Hypothalamus (tissue), 51 donors: ENCODE measurements around the gene RAB24.
"Not testable (repeated sequence)": the region's sequence is repeated elsewhere in the genome, so short reads cannot be mapped to it uniquely, and the experiment has no call there.

Experiments
- DNase-seq, 51 donors: peaks; one replicate each; lab custom pipeline; 2025; lab: John Stamatoyannopoulos, UW

Gene RAB24

DNA sequence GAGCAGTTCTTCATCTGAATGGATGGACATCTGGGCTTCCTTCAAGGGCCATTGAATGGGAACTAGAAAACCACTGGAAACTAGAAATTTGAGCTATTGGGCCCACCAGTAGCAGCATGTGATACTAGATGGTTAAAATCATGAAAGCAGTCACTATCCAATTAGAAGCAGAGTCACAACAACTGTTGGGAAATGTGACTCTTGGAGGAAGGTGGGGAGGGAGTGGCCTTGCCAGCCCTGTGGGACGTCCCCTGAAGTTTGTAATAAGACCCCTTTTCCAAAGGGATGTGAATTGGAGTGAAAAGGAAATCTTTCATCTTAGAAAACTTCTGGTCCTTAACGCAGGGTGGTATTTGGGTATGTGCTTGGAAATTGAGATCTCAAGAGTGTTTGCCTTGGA lies 5.6 kb downstream of the RAB24 start:
- no peak for DNase-seq

DNA sequence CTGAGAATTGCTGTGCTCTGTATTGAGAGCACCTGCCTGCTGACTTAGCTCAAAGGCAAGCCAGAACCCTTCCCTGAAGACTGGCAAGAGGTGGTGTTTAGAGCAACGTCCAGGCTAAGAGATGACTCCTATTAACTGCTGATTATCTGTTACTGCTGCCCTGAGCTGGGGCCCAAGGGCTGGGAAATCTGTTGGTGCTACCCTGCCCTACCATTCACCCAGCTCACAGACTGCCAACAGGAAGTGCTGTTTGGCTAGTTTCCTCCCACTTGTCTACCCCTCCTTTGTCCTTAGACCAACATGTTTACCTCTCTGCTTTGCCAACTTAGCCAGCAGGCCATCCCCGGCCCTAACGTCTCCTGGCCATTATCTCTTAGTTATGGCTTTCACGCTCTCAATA lies 6.9 kb downstream of the RAB24 start:
- DNase-seq, result no peak

DNA sequence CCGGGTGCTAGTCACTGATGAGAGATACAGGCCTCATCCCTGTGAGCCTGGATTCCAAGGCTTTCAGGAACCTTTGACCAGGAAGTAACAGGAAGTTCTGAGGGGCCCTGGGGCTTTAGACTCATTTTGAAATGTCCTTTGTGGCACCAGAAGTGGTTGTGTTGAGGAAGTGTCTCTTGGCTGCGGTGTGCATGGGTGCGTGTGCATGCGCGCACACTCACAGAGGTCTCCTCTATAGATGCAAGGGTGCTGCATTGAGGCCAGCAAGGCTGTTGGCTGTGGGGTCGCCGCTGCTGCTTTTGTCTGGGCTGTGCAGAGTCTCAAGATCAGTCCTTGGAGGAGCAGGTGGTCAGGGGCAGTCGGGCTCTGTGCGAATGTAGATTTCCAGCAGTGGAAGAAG lies 7.6 kb downstream of the RAB24 start:
- no peak for DNase-seq

DNA sequence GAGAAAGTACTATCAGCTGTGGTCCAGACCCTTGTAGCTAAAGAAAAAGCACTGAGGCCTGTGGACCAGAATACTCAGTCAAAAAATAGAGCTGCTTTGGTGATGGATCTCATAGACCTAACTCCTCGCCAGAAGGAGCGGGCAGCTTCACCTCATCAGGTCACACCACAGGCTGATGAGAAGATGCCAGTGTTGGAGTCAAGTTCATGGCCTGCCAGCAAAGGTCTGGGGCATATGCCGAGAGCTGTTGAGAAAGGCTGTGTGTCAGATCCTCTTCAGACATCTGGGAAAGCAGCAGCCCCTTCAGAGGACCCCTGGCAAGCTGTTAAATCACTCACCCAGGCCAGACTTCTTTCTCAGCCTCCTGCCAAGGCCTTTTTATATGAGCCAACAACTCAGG lies 8.9 kb downstream of the RAB24 start:
- no peak for DNase-seq

DNA sequence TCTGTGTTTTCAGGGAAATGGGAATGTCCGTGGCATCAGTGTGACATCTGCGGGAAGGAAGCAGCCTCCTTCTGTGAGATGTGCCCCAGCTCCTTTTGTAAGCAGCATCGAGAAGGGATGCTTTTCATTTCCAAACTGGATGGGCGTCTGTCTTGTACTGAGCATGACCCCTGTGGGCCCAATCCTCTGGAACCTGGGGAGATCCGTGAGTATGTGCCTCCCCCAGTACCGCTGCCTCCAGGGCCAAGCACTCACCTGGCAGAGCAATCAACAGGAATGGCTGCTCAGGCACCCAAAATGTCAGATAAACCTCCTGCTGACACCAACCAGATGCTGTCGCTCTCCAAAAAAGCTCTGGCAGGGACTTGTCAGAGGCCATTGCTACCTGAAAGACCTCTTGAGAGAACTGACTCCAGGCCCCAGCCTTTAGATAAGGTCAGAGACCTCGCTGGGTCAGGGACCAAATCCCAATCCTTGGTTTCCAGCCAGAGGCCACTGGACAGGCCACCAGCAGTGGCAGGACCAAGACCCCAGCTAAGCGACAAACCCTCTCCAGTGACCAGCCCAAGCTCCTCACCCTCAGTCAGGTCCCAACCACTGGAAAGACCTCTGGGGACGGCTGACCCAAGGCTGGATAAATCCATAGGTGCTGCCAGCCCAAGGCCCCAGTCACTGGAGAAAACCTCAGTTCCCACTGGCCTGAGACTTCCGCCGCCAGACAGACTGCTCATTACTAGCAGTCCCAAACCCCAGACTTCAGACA lies 9.5 kb downstream of the RAB24 start:
- no peak for DNase-seq

DNA sequence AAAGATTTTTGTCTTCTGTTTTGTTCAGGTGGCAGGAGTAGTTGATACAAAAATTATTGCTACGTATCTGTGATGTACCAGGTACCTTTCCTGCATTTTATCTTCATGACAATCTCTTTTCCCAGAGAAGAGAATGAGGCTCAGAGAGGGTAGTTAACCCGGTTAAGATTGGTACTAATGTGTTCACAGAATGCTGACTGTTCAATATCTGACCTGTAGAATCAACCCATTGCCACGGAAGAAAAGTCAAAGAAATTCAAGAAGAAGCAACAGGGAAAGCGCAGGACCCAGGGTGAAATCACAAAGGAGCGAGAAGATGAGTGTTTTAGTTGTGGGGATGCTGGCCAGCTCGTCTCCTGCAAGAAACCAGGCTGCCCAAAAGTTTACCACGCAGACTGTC lies 11.8 kb downstream of the RAB24 start:
- no peak for DNase-seq

DNA sequence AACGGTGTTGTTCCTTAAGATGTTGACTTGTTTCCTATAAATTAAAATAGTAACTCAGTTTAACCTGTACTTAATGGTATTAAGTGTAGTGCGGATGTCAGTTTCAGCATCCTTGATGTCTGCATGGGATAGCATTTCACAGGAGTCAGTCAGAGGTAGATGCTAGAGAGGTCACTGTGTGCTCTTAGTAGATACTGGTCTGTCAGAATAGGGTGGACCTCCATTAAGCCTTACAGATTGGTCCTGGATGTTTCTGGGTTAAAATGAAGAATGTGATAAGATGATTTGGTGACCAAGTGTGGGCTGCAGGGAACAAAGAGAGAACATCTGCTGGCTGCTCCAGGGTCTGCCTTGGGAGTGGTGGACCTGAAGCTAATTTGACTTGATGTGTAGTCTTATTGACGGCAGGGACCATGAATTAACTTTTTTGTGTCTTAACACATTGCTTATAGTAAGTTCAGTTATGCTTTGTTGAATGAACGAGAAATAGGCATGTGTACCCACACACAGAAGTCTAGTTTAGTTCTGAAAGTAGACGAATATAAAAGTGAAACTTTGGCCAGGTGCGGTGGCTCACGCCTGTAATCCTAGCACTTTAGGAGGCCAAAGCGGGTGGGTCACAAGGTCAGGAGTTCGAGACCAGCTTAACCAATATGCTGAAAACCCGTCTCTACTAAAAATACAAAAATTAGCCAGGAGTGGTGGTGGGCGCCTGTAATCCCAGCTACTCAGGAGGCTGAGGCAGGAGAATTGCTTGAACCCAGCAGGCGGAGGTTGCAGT lies 12.5 kb downstream of the RAB24 start:
- DNase-seq, result no peak

DNA sequence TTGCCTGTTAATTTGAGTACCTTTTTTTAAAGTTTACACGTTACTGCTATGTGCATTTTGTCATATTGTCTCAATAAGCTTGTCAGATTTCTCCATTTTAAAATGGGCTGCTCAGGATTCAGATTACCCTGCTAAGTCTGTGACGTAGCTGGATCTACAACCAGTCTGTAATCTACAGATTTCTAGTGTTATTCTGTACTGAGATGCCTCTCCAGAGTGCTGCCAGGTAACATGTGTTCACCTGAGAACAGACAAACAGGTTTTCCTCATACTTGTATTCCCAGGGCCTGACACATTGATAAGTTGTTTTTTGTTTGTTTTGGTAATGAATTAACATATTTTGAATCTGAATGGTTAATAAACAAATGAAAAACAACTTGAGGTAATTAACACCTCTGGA lies 15.3 kb downstream of the RAB24 start:
- DNase-seq, result no peak

DNA sequence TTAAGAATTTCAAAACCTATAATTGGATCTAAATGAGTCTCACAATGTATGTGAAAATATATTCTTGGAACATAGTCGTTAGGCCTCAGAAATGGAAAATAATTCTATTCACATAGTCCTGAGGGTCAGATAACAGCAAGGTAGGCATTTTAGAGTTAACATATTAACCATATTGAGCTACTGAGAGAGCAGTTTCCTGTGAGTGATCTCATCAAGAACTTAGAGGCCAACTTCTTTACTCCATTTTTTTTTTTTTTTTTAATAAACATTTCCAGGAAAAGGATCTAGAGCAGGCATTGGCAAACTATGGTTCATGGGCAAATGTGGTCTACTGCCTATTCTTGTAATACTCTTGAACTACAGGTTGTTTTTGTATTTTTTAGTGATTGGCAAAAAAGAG lies 26.6 kb downstream of the RAB24 start:
- no peak for DNase-seq

DNA sequence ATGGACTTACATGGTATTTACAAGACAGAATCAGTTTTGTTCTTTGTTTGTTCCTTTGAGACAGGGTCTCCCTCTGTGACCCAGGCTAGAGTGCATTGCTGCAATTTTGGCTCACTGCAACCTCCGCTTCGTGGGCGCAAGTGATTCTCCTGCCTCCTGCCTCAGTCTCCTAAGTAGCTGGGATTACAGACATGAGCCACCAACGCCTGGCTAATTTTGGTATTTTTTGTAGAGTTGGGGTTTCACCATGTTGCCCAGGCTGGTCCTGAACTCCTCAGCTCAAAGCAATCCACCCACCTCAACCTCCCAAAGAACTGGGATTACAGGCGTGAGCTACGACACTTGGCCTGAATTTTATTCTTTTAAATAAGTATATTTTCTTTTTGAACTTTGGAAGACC lies 27.6 kb downstream of the RAB24 start:
- DNase-seq, result no peak

DNA sequence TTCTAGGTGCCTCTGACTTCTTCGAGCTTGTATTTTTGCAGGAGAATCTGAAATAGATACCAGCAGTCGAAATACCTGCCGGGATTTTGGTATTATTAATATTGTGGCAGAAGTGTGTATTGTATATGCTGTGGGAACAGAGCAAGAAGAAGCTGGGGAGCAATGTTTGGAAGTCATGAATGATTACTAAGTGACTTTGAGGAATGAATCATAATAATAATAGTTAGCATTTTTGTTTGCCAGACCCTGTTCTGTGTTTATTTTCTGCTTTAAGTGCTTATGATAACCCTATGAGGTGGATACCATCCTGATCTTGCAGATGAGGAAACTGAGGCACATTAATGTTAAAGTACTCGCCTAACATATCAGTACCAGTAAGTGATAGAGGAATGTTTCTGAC lies 32.4 kb downstream of the RAB24 start:
- no peak for DNase-seq

DNA sequence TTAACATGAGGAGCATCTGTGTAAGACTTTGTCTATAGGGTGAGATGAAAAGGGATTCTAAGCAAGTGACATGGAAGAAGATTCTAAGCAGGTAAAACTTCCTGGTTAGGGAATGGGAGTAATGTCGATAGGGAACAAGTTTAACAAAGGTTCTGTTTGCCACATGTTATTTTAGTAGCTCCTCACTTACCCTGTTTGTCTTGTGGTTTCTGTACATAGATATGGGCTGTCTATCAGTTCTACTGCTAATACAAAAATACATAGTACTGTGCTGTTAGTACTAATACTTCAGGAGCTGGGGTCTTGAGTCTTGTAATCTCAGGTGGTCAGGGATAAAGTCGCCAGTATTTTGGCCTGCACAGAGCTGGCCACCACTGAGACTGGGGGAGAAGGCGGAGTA lies 32.9 kb downstream of the RAB24 start:
- DNase-seq, result no peak

DNA sequence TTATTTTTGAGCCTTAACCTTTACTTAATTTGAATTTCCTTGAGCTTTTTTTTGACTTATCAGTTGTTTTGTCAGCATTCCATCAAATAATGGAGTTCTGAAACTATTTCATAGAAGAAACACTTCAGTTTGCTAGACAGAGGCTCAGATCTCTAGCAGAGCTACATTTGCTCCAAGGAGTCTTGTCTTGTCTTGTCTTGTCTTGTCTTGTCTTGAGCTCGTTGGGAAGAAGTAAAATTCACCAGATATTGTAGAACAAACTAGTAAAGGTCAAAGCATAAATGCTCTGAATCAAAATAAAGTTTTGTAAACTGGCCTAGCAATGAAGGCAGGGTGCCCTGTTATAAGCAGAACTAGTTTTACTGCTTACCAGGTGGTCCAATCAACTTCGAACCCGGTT lies 33.5 kb downstream of the RAB24 start:
- no peak for DNase-seq

DNA sequence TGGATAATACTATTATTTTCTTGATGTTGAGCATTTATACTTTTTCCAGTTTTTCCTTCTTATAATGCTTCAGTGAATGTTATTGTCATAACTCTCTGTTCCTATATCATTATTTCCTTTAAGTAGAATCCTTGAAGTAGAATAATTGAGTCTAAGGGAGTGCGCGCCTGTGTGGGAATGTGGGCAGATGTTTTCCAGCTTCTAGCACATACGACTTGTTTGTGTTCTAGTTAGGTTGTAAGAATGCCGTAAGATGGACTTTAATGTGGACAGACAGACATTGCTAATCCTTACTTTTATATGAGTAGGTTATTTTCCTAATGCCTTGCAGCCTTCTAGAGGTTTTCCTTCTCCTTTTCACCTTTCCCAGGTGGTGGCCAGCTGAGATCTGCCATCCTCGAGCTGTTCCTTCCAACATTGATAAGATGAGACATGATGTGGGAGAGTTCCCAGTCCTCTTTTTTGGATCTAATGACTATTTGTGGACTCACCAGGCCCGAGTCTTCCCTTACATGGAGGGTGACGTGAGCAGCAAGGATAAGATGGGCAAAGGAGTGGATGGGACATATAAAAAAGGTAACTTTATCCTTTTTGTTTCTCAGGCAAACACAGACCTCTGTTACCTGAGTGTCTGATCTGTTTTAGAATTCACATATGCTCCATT lies 34.2 kb downstream of the RAB24 start:
- DNase-seq, result no peak

DNA sequence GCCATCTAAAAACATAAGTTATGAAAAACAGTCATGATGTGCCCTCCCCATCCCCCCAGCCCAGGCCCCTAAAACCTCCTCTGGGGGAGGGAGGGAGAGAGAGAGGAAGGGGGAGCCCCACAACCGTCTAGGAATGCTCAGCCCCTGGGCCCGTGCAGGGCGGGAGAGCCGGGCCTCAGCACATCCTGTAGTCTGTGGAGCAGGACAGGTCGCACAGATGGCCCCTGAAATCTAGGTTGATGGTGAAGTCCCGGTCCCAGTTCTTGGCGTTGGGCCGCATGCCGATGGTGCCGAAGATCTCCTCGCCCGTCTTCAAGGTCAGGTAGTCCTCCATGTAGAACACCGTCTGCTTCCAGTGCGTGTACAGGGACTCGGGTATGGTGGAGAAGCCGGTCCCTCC lies 38.1 kb downstream of the RAB24 start:
- DNase-seq, result no peak

DNA sequence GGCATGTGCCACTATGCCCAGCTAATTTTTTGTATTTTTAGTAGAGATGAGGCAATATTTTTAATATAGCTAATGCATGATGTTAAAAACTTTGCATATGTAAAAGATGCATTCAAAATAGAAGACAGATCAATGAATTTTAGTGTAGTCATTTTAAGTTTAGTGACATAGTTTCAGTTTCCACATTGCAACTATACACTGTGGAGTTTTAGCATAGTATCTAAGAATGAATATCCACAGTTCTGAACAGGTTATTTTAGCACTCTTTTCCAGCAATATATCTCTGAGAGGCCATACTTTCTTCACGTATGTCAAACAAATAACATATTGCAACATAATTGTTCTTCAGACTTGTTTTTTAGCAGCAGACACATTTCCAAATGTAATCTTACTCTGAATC lies 39.3 kb downstream of the RAB24 start:
- DNase-seq, result no peak

DNA sequence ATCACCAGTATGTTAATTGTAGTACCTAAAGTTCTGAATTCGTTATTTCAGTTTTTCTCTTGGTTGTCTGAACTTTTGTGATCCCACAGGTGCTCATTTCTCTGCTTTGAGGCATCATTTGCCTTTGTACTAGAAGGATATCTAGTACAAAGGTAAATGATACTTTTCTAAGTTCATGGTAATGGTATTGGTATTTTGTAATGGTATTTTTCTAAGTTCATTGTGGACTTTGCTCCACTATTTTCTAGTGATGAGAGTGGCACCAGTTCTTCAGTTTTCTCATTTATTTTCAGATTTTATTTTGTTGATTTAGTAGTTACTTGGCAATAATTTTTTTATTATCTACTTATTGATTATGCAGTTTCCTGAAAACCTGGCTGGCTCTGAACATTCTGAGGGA lies 42.0 kb downstream of the RAB24 start:
- DNase-seq, result no peak

DNA sequence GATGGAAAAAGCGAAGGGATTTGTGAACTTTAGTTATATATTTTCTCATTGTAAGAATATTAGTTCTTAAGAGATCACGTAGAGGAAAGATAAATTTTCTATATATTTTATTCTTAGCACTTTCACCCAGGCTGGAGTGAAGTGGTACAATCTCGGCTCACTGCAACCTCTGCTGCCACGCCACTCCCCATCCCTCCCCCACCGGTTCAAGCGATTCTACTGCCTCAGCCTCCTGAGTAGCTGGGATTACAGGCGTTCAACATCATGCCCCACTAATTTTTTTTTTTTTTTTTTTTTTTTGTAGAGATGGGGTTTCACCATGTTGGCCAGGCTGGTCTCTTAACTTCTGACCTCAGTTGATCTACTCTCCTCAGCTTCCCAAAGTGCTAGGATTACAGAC lies 42.6 kb downstream of the RAB24 start:
- no peak for DNase-seq

DNA sequence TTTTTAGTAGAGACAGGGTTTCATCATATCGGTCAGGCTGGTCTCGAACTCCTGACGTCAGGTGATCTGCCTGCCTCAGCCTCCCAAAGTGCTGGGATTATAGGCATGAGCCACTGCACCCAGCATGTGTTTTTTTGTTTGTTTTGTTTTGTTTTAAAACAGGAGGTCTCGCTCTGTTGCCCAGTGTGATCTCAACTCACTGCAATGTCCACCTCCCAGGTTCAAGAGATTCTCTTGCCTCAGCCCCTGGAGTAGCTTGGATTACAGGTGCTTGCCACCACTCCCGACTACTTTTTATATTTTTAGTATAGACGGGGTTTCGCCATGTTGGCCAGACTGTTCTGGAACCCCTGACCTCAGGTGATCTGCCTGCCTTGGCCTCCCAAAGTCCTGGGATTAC lies 44.8 kb downstream of the RAB24 start:
- not testable (repeated sequence) for DNase-seq

DNA sequence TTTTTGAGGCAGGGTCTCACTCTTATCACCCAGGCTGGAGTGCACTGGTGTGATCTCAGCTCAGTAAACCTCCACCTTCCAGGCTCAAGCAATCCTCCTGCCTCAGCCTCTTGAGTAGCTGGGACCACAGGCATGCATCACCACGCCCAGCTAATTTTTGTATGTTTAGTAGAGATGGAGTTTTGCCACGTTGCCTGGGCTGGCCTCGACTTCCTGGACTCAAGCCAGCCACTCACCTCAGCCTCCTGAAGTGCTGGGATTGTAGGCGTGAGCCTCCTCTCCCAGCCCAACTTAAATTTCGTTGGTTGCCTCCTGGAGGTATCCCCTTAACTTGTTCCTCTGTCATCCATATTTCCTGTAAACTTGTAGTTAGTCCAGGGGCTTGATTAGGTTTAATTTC lies 47.2 kb downstream of the RAB24 start:
- no peak for DNase-seq

DNA sequence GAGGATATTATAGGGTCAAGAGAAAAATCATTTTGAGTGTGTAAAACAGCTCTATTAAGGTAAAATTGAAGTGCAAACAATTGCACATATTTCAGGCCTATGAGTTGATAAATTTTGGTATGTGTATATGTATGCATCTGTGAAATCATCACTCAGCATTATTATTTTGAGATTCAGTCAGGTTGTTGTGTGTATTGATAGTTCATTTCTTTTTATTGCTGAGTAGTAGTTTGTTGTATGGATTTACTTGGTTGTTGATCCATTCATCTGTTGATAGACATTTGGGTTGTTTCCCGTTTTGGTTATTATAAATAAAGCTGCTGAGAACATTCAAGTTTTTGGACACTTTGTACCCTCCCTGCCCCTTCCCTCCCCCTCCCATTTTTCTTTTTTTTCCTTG lies 50.3 kb downstream of the RAB24 start:
- no peak for DNase-seq
